ENCODE results near the gene LRRFIP1. TPM values are rescaled to one million over a fixed set of nuclear protein-coding genes. Genes with fewer than 3 reads are reported as not detected.

The LRRFIP1 gene
- total and polyA plus RNA-seq, 10 of the 15 experiments (the other 5 are each of a cell fraction or from before 2014, with no cell fraction given): 36.2 to 120 (median 74.3) TPM

GRCh38 chr2:237673130-237674001, 46.0 kb downstream of the LRRFIP1 start:
- in situ Hi-C loops (cut with MboI): loop anchor here (5.0 kb wide), 1 partner anchor 69 kb away; no protein-coding TSS in a partner anchor
- no TSS peak for BruUV-seq (replicated peaks)
- TF ChIP-seq CBFB (IDR thresholded peaks at IDR 0.05; ENCODE audit: low read depth): no peak
- no peak for TF ChIP-seq ZNF622 (IDR thresholded peaks at IDR 0.05)
- peak; percentile 40; the same call in 1 of the 2 replicates for TF ChIP-seq ZNF384 (IDR thresholded peaks at IDR 0.05; ENCODE audit: borderline replicate concordance, low read depth, low read length)
- TF ChIP-seq SUPT20H (IDR thresholded peaks at IDR 0.05; ENCODE audit: borderline replicate concordance, control insufficient read depth, low read depth, low read length): no peak
- TF ChIP-seq JUNB (IDR thresholded peaks at IDR 0.05): no peak
- TF ChIP-seq RAD21 (IDR thresholded peaks at IDR 0.05; ENCODE audit: insufficient read depth, low read depth, low read length): peak; percentile 92
- TF ChIP-seq MXI1 (IDR thresholded peaks at IDR 0.05; ENCODE audit: low read depth, low read length): peak; percentile 44; the same call in 1 of the 2 replicates
- no peak for TF ChIP-seq BRCA1 (IDR thresholded peaks at IDR 0.05; ENCODE audit: low read depth, low read length)
- TF ChIP-seq NFYA (IDR thresholded peaks at IDR 0.05; ENCODE audit: borderline replicate concordance, low read depth, low read length): no peak
- no peak for TF ChIP-seq NFXL1 (IDR thresholded peaks at IDR 0.05; ENCODE audit: borderline replicate concordance)
- no peak for TF ChIP-seq HDAC6 (IDR thresholded peaks at IDR 0.05; ENCODE audit: unreplicated experiment)
- TF ChIP-seq BCLAF1 (IDR thresholded peaks at IDR 0.05): no peak
- TF ChIP-seq BACH1 (IDR thresholded peaks at IDR 0.05; ENCODE audit: borderline replicate concordance): peak; percentile 51; the same call in 1 of the 2 replicates
- TF ChIP-seq TCF3 (IDR thresholded peaks at IDR 0.05; ENCODE audit: borderline replicate concordance, insufficient read depth, low read depth, low read length): peak; percentile 20; the same call in 1 of the 2 replicates
- TF ChIP-seq CTCF (IDR thresholded peaks at IDR 0.05 in 2 of 3, conservative IDR thresholded peaks at IDR 0.05 in 1 of 3; ENCODE audit: control insufficient read depth in 2 of 3, extremely low read depth in 1 of 3, insufficient read depth in 1 of 3, low read depth in 3 of 3, low read length in 3 of 3): peak; percentile 76 to 85 (median 78); a peak in 5 of 6 replicates

More at GRCh38 chr2:237673130-237674001, 46.0 kb downstream of the LRRFIP1 start:
- H3K27ac ChIP-seq (ENCODE audit: control insufficient read depth, insufficient read depth): no peak overlapping the region
- peak; percentile 55 for ATAC-seq
- peak overlapping the region; percentile 47; the same call in 1 of the 2 replicates for H3K4me3 ChIP-seq
- H4K20me1 ChIP-seq (ENCODE audit: control insufficient read depth, insufficient read depth): no peaks in the 10 kb centered on the region
- H3K4me2 ChIP-seq (ENCODE audit: control insufficient read depth, insufficient read depth): peak overlapping the region; percentile 94
- intact Hi-C loops (cut with micrococcal nuclease; ENCODE audit: unreplicated experiment): loop anchor here (1.0 kb wide), 1 partner anchor 72 kb away; no protein-coding TSS in a partner anchor
- ChIA-PET CTCF (interaction anchor here (0.7 to 12.6 kb wide), 36 partner anchors 8 to 590 kb away, joined by 3 to 298 read pairs (median 4); no protein-coding TSS in a partner anchor), POLR2A (interaction anchor here (0.6 to 4.1 kb wide), 9 partner anchors 15 to 160 kb away, joined by 3 to 23 read pairs (median 6); no protein-coding TSS in a partner anchor), RAD21 (ENCODE audit: unreplicated experiment) (interaction anchor here (0.8 to 11.6 kb wide), 19 partner anchors 9 to 224 kb away, joined by 3 to 209 read pairs (median 3); no protein-coding TSS in a partner anchor), SMC1A (ENCODE audit: uncharacterized antibody, unreplicated experiment) (interaction anchor here (0.8 to 12.5 kb wide), 22 partner anchors 9 to 527 kb away, joined by 3 to 155 read pairs (median 6); no protein-coding TSS in a partner anchor)
- H3K79me2 ChIP-seq (ENCODE audit: control insufficient read depth, insufficient read depth, low read length): no peaks in the 10 kb centered on the region
- no peak for DNase-seq (ENCODE audit: low read depth, low spot score)
- H2AFZ ChIP-seq (ENCODE audit: control insufficient read depth, low read depth, low read length): peak overlapping the region; percentile 56
- no peaks in the 10 kb centered on the region for H3K9me3 ChIP-seq (replicated peaks; ENCODE audit: control insufficient read depth, insufficient read depth, low read length)
- H3K4me1 ChIP-seq (ENCODE audit: control insufficient read depth, insufficient read depth, low read length): peaks cover 59% of the 10 kb centered on the region
- H3K36me3 ChIP-seq (ENCODE audit: control insufficient read depth in 2 of 2, insufficient read depth in 2 of 2, low read length in 1 of 2): no peaks in the 10 kb centered on the region
- H3K9ac ChIP-seq (ENCODE audit: control insufficient read depth, insufficient read depth, low read length): no peak overlapping the region; the same call in 1 of the 2 replicates
- H3K27me3 ChIP-seq (replicated peaks in 1 of 2; ENCODE audit: control insufficient read depth in 2 of 2, insufficient read depth in 2 of 2, low read length in 1 of 2): no peaks in the 10 kb centered on the region
- WGBS (ENCODE audit: insufficient coverage, insufficient replicate concordance, low lambda C conversion rate, missing lambda C conversion rate): 2% methylated on average over 39 of the region's 39 CpGs
- no peak for FAIRE-seq

Data from GM12878 (cell line).